NK-92 treated with Interleukin-12 subunit alpha and Interleukin-12 subunit beta, amount 100 ng/mL, for 24 hours (cell line): Measurements from ENCODE around the gene EBI3.
"Not testable (repeated sequence)": the region's sequence is repeated elsewhere in the genome, so short reads cannot be mapped to it uniquely, and the experiment has no call there.

Experiments
- DNase-seq: peaks from one replicate; lab custom pipeline; 2025; lab: John Stamatoyannopoulos, UW

EBI3 gene

DNA sequence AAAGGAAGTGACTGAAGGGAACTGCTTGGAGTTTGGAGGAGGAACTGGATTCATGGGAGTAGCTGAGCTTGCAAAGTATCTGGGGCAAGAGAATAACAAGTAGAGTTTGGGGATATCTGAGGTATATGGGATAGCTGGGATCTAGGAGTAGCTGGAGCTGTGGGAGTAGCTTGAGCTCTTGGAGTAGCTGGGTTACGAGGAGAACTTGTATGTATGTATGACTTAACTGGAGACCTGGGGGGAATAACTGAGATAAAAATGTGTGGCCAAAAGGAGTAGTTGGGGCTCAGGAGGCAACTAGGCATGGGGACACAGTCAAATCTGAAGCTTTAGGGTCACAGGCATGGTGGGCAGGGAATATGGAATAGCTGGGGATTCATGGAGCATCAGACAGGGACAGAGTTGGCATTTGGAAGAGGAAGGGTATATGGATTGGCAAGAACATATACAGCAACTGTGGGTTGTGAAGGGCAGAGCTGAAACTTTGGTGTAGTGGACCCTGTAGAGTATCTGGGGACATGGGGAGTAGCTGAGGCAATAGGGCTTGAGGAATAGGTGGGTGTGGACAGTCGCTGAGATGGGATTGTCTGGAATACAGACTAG lies 28.3 kb upstream of the EBI3 start:
- no peak for DNase-seq

DNA sequence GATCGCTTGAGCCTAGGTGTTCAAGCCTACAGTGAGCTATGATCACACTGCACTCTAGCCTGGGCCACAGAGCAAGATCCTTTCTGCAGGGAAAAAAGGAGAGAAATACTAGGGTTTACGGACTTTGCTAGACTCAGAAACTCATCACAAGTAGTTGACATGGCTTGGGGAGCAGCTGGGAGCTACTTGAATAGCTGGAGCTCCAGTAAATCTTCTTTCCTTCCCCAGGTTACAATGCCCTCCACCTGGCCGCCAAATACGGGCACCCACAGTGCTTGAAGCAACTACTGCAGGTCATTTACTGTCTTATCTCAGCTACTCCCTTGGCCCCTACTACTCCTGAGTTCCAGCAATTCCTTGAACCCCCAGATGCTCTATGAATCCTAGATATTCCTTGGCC lies 27.5 kb upstream of the EBI3 start:
- DNase-seq, result no peak

- DNase-seq, result no peak
These were observed 22.4 kb upstream of the EBI3 start for GRCh38 chr19:4206818-4207484.

DNA sequence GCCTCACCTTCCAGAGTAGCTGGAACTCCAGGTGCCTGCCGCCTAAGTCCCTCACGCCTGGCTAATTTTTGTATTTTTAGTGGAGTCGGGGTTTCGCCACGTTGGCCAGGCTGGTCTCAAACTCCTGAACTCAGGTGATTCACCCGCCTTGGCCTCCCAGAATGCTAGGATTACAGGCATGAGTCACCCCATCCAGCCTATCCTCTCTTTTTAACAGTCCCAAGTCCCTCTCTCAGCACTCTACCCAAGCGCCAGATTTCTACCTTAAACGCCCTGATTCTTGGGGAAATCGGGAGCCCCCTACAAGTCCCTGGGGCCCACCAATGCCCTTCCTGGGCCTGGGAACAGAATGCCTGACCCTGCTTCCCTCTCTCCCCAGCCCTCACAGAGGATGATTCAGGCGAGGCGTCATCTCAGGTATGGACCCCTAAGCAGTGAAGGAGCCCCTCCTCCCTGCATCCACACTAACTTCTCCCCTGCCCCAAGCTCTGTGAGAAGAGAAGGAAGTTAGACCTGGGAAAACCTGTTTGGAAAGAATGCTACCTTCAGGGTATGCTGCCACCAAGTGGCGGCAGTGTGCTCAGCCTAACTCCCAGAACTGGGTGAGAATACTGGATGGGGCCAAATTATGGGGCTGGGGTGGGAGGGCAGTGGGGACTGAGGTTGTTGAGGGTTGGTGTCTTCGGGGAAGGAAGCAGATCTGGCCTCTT lies 20.8 kb upstream of the EBI3 start:
- no peak for DNase-seq

GRCh38 chr19:4210166-4210731 lies 19.1 kb upstream of the EBI3 start:
- no peak for DNase-seq

GRCh38 chr19:4213116-4213515 lies 16.2 kb upstream of the EBI3 start:
- DNase-seq, result no peak

- DNase-seq, result no peak
These were observed 13.5 kb upstream of the EBI3 start for GRCh38 chr19:4215807-4216206.

GRCh38 chr19:4216846-4217245 lies 12.5 kb upstream of the EBI3 start:
- DNase-seq, result no peak

GRCh38 chr19:4217429-4218264 lies 11.7 kb upstream of the EBI3 start:
- no peak for DNase-seq

DNA sequence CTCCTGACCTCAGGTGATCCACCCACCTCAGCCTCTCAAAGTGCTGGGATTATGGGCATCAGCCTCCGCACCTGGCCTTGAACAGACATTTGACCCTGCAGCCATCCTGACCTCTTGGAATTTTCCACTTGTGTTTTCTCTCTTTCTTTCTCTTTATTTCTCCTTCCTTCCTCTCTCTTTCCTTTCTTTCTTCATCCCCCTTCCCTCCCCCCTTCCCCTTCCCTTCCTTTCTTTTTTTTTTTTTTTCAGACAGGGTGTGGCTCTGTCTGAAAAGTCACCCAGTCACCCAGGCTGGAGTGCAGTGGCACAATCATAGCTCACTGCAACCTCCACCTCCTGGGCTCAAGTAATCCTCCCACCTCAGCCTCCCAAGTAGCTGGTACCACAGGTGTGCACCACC lies 10.8 kb upstream of the EBI3 start:
- not testable (repeated sequence) for DNase-seq

DNA sequence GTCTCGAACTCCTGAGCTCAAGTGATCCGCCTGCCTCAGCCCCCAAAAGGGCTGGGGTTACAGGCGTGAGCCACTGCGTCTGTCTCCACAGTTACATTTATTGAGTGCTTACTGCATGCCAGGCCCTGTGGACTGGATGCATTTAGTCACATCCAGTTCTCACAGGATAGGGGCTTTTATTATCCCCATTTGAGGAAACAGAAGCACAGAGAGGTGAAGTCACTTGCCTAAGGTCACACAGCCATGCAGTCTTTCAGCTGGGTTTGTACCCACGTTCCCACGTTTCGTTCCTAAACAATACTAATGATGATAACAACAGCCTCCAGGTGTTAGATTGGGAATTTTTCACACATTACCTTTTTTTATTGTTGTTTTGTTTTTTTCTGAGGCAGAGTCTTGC lies 9.1 kb upstream of the EBI3 start:
- no peak for DNase-seq

DNA sequence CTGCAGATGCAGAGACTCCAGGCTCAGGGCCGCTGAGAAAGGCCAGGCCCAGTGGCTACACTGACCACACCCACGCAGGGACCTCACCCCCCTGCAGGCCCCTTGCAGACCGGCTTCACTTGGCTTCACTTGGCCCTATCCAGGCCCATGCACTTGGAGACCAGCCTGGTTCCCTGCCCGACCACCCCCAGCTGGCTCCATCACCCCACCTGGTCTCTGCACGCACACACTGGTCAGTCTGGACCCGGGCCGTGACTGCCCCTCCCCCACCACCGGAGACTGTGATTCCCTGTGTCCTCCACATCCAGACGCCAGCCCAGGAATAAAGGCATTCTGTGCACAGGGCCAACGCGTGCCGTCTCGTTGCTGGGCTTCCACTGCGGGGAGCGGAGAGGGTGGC lies 4.9 kb upstream of the EBI3 start:
- DNase-seq, result no peak

DNA sequence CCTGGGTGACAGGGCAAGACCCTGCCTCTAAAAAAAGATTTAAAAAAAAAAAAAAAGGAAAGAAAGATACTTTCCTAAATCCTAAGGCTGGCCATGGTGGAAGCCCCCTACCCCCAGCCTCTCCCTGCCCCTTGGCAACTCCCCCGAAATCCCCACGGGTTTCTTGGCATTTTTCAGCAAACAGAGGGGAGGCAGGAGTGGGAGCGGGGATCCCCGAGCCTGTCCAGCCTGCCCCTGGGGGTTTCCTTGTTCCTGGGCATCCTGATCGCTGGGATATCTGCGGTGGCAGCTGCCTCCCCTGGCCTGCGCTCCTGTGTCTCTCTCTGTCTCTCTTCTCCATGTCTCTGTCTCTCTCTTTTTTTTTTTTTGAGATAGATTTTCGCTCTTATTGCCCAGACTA lies 3.4 kb upstream of the EBI3 start:
- DNase-seq, result no peak

DNA sequence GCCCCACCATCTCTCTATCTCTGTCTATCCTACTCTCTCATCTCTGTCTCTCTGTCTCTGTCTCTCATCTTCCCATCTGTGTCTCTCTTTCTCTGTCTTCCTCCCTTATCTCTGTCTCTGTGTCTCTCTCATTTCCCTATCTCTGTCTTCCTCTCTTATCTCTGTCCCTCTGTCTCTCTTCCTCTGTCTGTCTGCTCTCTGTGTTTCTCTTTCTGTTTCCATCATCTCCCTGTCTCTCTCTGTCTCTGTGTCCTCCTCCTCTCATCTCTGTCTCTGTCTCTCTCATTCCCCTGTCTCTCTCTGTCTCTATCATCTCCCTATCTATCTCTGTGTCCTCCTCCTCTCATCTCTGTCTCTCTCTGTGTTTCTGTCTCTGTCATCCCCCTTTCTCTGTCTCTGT lies 1.6 kb upstream of the EBI3 start:
- no peak for DNase-seq

DNA sequence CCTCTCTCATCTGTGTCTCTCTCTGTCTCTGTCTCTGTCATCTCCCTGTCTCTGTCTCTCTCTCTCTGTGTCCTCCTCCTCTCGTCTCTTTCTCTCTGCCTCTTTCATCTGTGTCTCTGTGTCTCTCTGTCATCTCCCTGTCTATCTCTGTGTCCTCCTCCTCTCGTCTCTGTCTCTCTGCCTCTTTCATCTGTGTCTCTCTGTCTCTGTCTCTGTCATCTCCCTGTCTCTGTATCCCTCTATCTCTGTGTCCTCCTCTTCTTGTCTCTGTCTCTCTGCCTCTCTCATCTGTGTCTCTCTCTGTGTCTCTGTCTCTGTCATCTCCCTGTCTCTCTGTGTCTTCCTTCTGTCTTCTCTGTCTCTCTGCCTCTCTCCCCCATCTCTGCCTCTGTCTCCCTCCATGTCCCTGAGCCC lies 551 bp upstream of the EBI3 start:
- no peak for DNase-seq

DNA sequence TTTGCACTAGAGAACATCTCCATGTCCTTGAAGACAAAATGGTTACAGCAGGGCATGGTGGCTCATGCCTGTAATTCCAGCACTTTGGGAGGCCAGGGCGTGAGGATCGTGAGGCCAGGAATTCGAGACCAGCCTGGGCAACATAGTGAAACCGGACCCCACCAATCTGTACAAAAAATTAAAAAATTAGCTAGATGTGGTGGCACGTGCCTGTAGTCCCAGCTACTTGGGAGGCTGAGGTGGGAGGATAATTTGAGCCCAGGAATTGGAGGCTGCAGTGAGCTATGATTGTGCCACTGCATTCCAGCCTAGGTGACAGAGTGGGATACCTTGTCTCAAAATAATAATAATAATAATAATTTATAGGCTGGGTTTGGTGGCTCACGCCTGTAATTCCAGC lies 914 bp downstream of the EBI3 start:
- not testable (repeated sequence) for DNase-seq

DNA sequence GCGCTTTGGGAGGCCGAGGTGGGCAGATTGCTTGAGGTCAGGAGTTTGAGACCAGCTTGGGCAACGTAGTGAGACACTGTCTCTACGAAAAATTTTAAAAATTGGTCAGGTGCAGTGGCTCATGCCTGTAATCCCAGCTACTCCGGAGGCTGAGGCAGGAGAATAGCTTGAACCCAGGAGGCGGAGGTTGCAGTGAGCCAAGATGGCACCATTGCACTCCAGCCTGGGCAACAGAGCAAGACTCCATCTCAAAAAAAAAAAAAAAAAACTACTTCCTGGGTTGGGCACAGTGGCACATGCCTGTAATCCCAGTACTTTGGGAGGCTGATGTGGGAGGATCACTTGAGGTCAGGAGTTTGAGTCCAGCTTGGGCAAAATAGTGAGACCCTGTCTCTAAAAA lies 2.2 kb downstream of the EBI3 start:
- DNase-seq, result not testable (repeated sequence)

- DNase-seq, result not testable (repeated sequence)
These were observed 2.8 kb downstream of the EBI3 start for GRCh38 chr19:4232139-4232538.

DNA sequence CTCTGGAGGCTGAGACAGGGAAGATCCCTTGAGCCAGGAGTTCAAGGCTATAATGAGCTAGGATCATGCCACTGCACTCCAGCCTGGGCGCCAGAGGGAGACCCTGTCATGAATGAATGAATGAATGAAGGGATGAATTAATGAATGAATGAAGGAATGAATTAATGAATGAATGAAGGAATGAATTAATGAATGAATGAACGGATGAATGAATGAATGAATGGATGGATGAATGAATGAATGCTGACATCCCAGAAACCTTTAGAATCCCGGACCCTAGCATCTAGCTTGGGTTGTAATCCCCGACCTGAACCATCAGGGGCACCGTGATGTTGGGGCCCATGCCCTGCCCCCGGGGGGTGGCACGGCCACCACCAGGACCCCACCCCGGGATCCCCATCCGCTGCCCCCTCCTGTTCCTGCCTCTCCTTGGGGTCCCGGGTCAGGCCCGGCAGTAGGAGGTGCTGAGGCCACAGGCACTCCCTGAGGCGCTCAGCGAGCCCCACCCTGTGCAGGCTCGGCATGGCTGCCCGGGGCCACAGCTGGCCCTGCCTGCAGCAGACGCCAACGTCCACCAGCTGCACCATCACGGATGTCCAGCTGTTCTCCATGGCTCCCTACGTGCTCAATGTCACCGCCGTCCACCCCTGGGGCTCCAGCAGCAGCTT lies 3.4 kb downstream of the EBI3 start:
- DNase-seq, result no peak

DNA sequence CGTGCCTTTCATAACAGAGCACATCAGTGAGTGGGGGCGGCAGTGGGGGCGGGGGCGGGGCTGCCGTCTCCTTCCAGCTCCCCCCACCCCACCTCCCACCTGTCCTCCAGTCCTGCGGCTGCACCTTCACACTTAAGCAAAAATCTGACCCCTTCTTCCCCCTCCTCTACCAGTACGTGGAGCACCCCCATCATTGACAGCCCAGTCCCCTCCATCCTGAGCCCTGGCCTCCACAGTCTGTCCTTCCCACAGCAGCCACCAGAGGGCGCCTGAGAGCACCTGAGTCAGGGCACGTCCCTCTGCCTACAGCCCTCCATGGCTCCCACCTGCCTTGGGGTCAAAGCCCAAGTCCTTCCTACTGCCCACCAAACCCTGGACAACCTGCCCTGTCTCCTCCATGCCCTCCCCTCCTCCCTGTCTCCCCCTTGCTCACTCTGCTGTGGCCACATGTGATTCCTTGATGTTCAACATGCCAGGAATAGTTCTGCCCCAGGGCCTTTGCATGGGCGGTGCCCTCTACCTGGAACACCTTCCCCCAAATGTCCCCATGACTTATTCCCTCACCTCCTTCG lies 4.0 kb downstream of the EBI3 start:
- peak; percentile 31 for DNase-seq

DNA sequence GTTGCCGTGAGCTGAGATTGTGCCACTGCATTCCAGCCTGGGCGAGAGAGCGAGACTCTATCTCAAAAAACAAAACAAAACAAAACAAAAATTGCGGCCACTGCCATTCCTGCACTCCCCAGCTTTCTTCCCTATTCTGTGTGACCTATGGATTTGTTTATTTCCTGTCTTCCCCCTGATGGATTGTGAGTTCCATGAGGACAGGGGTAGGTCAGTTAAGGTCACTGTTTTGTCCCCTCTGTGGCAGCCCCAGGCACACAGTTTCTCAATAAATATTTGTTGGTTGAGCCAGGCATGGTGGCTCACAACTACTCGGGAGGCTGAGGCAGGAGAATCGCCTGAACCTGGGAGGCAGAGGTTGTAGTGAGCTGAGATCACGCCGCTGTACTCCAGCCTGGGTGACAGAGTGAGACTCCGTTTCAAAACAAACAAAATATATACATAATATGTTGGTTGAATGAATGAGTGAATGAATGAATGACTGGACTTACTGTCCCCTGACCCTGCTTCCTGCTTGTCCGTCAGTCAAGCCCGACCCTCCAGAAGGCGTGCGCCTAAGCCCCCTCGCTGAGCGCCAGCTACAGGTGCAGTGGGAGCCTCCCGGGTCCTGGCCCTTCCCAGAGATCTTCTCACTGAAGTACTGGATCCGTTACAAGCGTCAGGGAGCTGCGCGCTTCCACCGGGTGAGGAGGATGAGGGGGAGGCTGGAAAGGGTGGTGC lies 5.0 kb downstream of the EBI3 start:
- DNase-seq, result no peak
